ENCODE measurements around the gene RBM22.

Gene RBM22

DNA sequence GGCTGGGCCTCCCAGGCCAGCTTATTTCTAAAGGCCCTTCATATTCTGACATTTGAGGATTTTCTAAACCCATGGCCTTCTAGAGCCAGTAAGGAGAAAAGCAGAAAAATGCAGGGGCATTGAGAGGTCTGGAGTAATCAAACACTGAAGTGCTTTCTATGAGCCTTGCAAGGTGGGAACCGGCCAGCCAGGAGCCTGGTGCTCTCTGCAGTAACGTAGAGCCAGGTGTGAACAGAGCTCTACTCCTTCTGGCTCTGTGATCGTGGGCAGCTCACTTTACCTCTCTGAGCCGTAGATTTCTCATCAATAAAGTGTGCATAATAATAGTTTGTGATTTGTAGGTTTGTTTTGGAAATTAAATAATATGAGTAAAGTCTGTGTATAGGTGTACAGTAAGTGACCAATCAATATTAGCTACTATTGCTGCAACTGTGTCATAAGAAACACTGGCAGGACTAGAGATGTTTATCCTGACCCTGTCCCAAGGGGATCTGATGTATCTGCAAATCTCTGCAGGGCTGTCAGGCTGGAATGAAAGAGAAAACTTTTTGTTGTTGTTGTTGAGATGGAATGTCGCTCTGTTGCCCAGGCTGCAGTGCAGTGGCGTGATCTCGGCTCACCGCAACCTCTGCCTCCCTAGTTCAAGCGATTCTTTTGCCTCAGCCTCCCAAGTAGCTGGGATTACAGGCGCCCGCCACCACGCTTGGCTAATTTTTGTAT is 57.7 kb downstream of the RBM22 start:
- H3K27ac ChIP-seq, result no peak overlapping the region
- no peaks in the 10 kb centered on the region for H3K9me3 ChIP-seq (ENCODE audit: severe bottlenecking)
- no peaks in the 10 kb centered on the region for H3K27me3 ChIP-seq (ENCODE audit: insufficient read depth, low read depth, severe bottlenecking)
- TF ChIP-seq, protein P1, sequence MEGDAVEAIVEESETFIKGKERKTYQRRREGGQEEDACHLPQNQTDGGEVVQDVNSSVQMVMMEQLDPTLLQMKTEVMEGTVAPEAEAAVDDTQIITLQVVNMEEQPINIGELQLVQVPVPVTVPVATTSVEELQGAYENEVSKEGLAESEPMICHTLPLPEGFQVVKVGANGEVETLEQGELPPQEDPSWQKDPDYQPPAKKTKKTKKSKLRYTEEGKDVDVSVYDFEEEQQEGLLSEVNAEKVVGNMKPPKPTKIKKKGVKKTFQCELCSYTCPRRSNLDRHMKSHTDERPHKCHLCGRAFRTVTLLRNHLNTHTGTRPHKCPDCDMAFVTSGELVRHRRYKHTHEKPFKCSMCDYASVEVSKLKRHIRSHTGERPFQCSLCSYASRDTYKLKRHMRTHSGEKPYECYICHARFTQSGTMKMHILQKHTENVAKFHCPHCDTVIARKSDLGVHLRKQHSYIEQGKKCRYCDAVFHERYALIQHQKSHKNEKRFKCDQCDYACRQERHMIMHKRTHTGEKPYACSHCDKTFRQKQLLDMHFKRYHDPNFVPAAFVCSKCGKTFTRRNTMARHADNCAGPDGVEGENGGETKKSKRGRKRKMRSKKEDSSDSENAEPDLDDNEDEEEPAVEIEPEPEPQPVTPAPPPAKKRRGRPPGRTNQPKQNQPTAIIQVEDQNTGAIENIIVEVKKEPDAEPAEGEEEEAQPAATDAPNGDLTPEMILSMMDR (IDR thresholded peaks at IDR 0.05; ENCODE audit: low read depth, low read length), result no peak
- H3K4me3 ChIP-seq (ENCODE audit: low read depth, low read length), result no peak overlapping the region
- DNase-seq, result no peak
- H3K36me3 ChIP-seq, result no peaks in the 10 kb centered on the region

DNA sequence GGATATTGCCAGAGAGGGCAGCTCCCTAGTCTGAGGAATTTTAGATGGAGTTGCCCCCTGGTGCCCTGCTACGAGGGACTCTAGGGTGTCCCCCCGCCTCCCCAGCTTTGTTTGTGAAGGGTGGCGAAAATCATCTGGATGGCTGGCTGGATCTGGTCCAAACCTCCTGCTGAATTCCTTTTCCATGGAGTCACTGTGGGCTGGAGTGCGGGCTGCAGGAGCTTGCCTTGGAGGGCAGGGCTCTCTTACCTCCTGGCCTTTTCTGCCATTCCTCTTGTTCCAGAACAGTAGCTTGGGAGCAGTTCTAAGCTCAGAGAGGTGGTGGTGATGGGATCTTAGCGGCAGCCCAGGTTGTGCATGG is 58.3 kb downstream of the RBM22 start:
- TF ChIP-seq, protein P1 (IDR thresholded peaks at IDR 0.05; ENCODE audit: low read depth, low read length), result no peak
- H3K9me3 ChIP-seq (ENCODE audit: severe bottlenecking), result no peaks in the 10 kb centered on the region
- no peaks in the 10 kb centered on the region for H3K36me3 ChIP-seq
- no peak for DNase-seq
- no peak overlapping the region for H3K27ac ChIP-seq
- H3K27me3 ChIP-seq (ENCODE audit: insufficient read depth, low read depth, severe bottlenecking), result no peaks in the 10 kb centered on the region
- no peak overlapping the region for H3K4me3 ChIP-seq (ENCODE audit: low read depth, low read length)

DNA sequence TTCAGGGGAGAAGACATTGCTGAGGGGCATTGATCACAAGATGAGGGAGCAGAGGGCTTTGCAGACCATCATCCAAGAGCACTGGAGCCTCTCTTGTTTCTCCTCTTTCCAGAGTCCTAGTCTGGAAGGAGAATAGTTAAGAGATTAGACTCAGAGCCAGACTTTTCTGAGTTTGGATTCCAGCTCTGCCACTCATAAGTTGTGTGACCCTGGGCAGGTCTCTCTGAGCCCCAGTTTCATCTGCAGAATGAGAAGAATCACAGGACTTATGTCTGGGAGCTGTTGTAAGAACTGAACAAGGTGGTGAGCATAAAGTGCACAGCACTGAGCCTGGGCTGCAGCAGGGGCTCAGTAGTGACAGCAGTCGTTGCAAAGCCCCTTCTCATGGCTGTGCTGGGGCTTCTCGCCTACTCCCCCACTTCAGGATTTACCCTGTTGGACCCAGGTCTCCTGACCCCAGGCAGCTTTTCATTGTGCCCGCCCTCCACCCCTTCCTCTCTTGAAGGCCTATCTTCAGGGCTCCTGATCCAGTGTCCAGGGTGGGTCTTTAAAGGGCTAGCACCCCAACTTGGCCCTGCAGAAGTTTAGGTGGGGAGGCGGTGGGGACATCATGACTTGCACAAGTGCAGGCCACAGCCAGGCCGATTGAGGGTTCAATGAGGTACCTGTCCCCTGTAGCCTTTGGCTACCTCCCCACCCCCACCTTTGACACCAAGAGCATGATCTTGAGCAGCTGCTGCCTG is 58.9 kb downstream of the RBM22 start:
- TF ChIP-seq, protein P1 (IDR thresholded peaks at IDR 0.05; ENCODE audit: low read depth, low read length), result no peak
- Histone ChIP-seq H3K36me3 (no peaks in the 10 kb centered on the region), H3K27ac (no peak overlapping the region), H3K27me3 (ENCODE audit: insufficient read depth, low read depth, severe bottlenecking) (no peaks in the 10 kb centered on the region), H3K9me3 (ENCODE audit: severe bottlenecking) (no peaks in the 10 kb centered on the region), H3K4me3 (ENCODE audit: low read depth, low read length) (no peak overlapping the region)
- DNase-seq, result no peak

DNA sequence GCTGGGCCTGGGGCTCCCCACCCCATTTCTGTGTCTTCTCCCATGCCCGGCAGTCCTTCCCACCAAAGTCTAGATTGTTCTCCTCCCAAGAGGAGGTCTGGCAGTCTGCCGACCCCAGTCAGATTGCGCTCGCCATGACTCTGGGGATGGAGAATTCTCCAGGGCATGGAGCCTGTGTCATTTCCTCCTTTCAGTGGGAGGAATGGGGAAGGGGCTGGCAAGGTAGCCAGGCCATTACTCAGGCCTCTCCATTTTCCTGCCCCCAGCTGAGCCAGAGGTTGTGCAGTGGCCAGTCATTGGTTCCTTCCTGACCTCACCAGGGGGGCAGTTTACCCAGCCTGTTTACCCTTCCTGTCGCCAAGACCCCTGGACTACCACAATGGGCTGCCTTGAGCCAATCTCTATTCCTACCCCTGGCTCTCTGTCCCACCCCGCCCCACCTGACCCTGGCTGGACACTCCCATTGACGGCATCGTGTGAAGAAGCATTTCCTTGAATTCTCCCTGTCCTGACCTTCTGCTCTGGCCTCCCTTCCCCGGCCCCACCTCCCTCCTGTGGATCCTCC is 59.8 kb downstream of the RBM22 start:
- no peak overlapping the region for H3K4me3 ChIP-seq (ENCODE audit: low read depth, low read length)
- TF ChIP-seq, protein P1 (IDR thresholded peaks at IDR 0.05; ENCODE audit: low read depth, low read length), result no peak
- no peaks in the 10 kb centered on the region for H3K36me3 ChIP-seq
- no peak overlapping the region for H3K27ac ChIP-seq
- no peaks in the 10 kb centered on the region for H3K27me3 ChIP-seq (ENCODE audit: insufficient read depth, low read depth, severe bottlenecking)
- no peak for DNase-seq
- no peaks in the 10 kb centered on the region for H3K9me3 ChIP-seq (ENCODE audit: severe bottlenecking)

Data from WERI-Rb-1 (cell line).